ENCODE data around the gene SLC44A2. TPM values are rescaled to one million over a fixed set of nuclear protein-coding genes. Genes with fewer than 3 reads are reported as not detected.

Gene SLC44A2
- total RNA-seq, 1 experiment from 2014 or later = 239 TPM

DNA sequence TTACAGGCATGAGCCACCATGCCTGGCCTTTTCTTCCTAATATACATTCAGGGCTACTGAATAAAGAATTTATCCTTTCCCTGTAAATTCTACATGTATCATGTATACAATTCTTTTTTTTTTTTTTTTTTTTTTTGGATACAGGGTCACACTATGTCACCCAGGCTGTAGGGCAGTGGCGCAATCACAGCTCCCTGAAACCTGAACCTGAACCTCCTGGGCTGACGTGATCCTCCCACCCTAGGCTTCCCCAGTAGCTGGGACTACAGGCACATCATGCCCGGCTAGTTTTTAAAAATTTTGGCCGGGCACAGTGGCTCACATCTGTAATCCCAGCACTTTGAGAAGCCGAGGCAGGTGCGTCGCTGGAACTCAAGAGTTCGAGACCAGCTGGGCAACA is 6.5 kb upstream of the SLC44A2 start:
- no peaks in the 10 kb centered on the region for H3K36me3 ChIP-seq (ENCODE audit: low read depth)
- H3K9me3 ChIP-seq (ENCODE audit: insufficient read depth, low read depth) = no peaks in the 10 kb centered on the region
- TF ChIP-seq, protein P1, sequence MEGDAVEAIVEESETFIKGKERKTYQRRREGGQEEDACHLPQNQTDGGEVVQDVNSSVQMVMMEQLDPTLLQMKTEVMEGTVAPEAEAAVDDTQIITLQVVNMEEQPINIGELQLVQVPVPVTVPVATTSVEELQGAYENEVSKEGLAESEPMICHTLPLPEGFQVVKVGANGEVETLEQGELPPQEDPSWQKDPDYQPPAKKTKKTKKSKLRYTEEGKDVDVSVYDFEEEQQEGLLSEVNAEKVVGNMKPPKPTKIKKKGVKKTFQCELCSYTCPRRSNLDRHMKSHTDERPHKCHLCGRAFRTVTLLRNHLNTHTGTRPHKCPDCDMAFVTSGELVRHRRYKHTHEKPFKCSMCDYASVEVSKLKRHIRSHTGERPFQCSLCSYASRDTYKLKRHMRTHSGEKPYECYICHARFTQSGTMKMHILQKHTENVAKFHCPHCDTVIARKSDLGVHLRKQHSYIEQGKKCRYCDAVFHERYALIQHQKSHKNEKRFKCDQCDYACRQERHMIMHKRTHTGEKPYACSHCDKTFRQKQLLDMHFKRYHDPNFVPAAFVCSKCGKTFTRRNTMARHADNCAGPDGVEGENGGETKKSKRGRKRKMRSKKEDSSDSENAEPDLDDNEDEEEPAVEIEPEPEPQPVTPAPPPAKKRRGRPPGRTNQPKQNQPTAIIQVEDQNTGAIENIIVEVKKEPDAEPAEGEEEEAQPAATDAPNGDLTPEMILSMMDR (conservative IDR thresholded peaks at IDR 0.05) = no peak
- no peak for TF ChIP-seq EZH2 (IDR thresholded peaks at IDR 0.05; ENCODE audit: low read depth)
- DNase-seq = peak; percentile 80 to 91
- ChIA-PET CTCF (interaction anchor here (0.6 to 1.7 kb wide), 4 partner anchors 37 to 1322 kb away, joined by 3 to 15 read pairs (median 6); no protein-coding TSS in a partner anchor), POLR2A (ENCODE audit: unreplicated experiment) (no interaction called here)
- H3K4me1 ChIP-seq (replicated peaks; ENCODE audit: insufficient read depth) = peaks cover 69% of the 10 kb centered on the region
- peak overlapping the region; percentile 99 for H3K27ac ChIP-seq
- H2AFZ ChIP-seq = no peak overlapping the region
- no peaks in the 10 kb centered on the region for H4K20me1 ChIP-seq (ENCODE audit: insufficient read depth)
- H3K9me2 ChIP-seq (ENCODE audit: insufficient read depth) = no peaks in the 10 kb centered on the region
- H3K79me2 ChIP-seq (ENCODE audit: low read depth) = 0 out of 2 replicates have a peak, but pooled peaks cover 6% of the 10 kb centered on the region
- no peaks in the 10 kb centered on the region for H3K27me3 ChIP-seq (ENCODE audit: insufficient read depth, low read depth)
- peak overlapping the region; percentile 21; the same call in 1 of the 2 replicates for H3K4me3 ChIP-seq
- intact Hi-C loops (cut with micrococcal nuclease; ENCODE audit: unreplicated experiment) = no loop called here
- H3K4me2 ChIP-seq = peak overlapping the region; percentile 60
- H3F3A ChIP-seq (ENCODE audit: insufficient read depth, low read depth) = peaks cover 51% of the 10 kb centered on the region
- no TSS peak for BruUV-seq (replicated peaks)

GRCh38 chr19:10620786-10621185 is 4.6 kb upstream of the SLC44A2 start:
- Histone ChIP-seq H3K27ac (peak overlapping the region; percentile 99), H3F3A (ENCODE audit: insufficient read depth, low read depth) (peaks cover 53% of the 10 kb centered on the region), H2AFZ (no peak overlapping the region), H3K4me2 (peak overlapping the region; percentile 47), H3K4me3 (no peak overlapping the region), H3K9me2 (ENCODE audit: insufficient read depth) (no peaks in the 10 kb centered on the region), H3K27me3 (ENCODE audit: insufficient read depth, low read depth) (no peaks in the 10 kb centered on the region), H4K20me1 (ENCODE audit: insufficient read depth) (no peaks in the 10 kb centered on the region), H3K79me2 (ENCODE audit: low read depth) (peaks cover 9% of the 10 kb centered on the region), H3K9me3 (ENCODE audit: insufficient read depth, low read depth) (no peaks in the 10 kb centered on the region), H3K4me1 (replicated peaks; ENCODE audit: insufficient read depth) (peaks cover 82% of the 10 kb centered on the region), H3K36me3 (ENCODE audit: low read depth) (no peaks in the 10 kb centered on the region)
- CTCF ChIA-PET = interaction anchor here (1.0 kb wide), 1 partner anchor 47 kb away, joined by 27 read pairs; no protein-coding TSS in a partner anchor
- peak in 1 of 2 experiments; percentile 80 for DNase-seq
- BruUV-seq (replicated peaks) = no TSS peak
- POLR2A ChIA-PET (ENCODE audit: unreplicated experiment) = no interaction called here
- TF ChIP-seq EZH2 (IDR thresholded peaks at IDR 0.05; ENCODE audit: low read depth) = no peak
- intact Hi-C loops (cut with micrococcal nuclease; ENCODE audit: unreplicated experiment) = no loop called here

- H2AFZ ChIP-seq = no peak overlapping the region
- no peak overlapping the region for H3K4me2 ChIP-seq
- no peaks in the 10 kb centered on the region for H3K9me3 ChIP-seq (ENCODE audit: insufficient read depth, low read depth)
- peaks cover 54% of the 10 kb centered on the region for H3F3A ChIP-seq (ENCODE audit: insufficient read depth, low read depth)
- no TSS peak for BruUV-seq (replicated peaks)
- TF ChIP-seq, protein P1 (conservative IDR thresholded peaks at IDR 0.05) = no peak
- no peak for TF ChIP-seq EZH2 (IDR thresholded peaks at IDR 0.05; ENCODE audit: low read depth)
- ChIA-PET CTCF (no interaction called here), POLR2A (ENCODE audit: unreplicated experiment) (no interaction called here)
- intact Hi-C loops (cut with micrococcal nuclease; ENCODE audit: unreplicated experiment) = no loop called here
- no peaks in the 10 kb centered on the region for H3K27me3 ChIP-seq (ENCODE audit: insufficient read depth, low read depth)
- no peaks in the 10 kb centered on the region for H3K36me3 ChIP-seq (ENCODE audit: low read depth)
- peaks cover 20% of the 10 kb centered on the region for H3K79me2 ChIP-seq (ENCODE audit: low read depth)
- H4K20me1 ChIP-seq (ENCODE audit: insufficient read depth) = no peaks in the 10 kb centered on the region
- H3K9me2 ChIP-seq (ENCODE audit: insufficient read depth) = no peaks in the 10 kb centered on the region
- H3K4me1 ChIP-seq (replicated peaks; ENCODE audit: insufficient read depth) = peaks cover 85% of the 10 kb centered on the region
- peak overlapping the region; percentile 99; the same call in 1 of the 2 replicates for H3K27ac ChIP-seq
- no peak overlapping the region for H3K4me3 ChIP-seq
- DNase-seq = no peak
Measured at GRCh38 chr19:10621966-10622365, 3.4 kb upstream of the SLC44A2 start.
